Lung (tissue), 12 donors: ENCODE results near the gene HNRNPK. TPM values are rescaled to one million over a fixed set of nuclear protein-coding genes. Genes with fewer than 3 reads are reported as not detected.

Experiments used
- ATAC-seq: fragments of 200-7000 bp; cut with Tn5 transposase; one replicate; pipeline ENCODE4 v1.9.1; 2020; ENCODE audit warnings: moderate number of reproducible peaks; ENCODE audit not compliant: insufficient read depth, low FRiP score
- DNase-seq, 3 donors: peaks; one replicate each; pipeline ENCODE4 v3.0.0-alpha.2; 2013 to 2017
- H3K27ac ChIP-seq, 2 donors: one replicate each; pipeline ENCODE4 v1.5.1; 2013; ENCODE audit warnings: mild to moderate bottlenecking in 2 of 2, moderate library complexity in 2 of 2, control low read depth in 1 of 2, inconsistent platforms in 1 of 2, low read depth in 1 of 2, low read length in 1 of 2
- H3K27me3 ChIP-seq, 3 donors: one replicate each; pipeline ENCODE4 v1.5.1; 2013; ENCODE audit warnings: low read length in 2 of 3; ENCODE audit not compliant: control insufficient read depth in 3 of 3, insufficient read depth in 3 of 3
- H3K36me3 ChIP-seq, 4 donors: one replicate each; pipeline ENCODE4 v1.5.1; 2013; ENCODE audit warnings: low read length in 4 of 4, mild to moderate bottlenecking in 1 of 4, moderate library complexity in 1 of 4; ENCODE audit not compliant: control insufficient read depth in 4 of 4, insufficient read depth in 4 of 4
- H3K4me1 ChIP-seq, 5 donors: one replicate each; pipeline ENCODE4 v1.5.1; 2013; ENCODE audit warnings: low read length in 5 of 5, mild to moderate bottlenecking in 2 of 5, moderate library complexity in 1 of 5; ENCODE audit not compliant: control insufficient read depth in 5 of 5, insufficient read depth in 5 of 5
- H3K4me3 ChIP-seq: one replicate; pipeline ENCODE4 v1.5.1; 2013; ENCODE audit warnings: mild to moderate bottlenecking, control low read depth, moderate library complexity
- H3K9ac ChIP-seq, 2 donors: one replicate each; pipeline ENCODE4 v1.5.1; 2013; ENCODE audit warnings: low read length in 2 of 2, control low read depth in 1 of 2; ENCODE audit not compliant: insufficient read depth in 1 of 2
- H3K9me3 ChIP-seq, 4 donors: one replicate each; pipeline ENCODE4 v1.5.1; 2013; ENCODE audit warnings: low read length in 3 of 4, mild to moderate bottlenecking in 1 of 4, moderate library complexity in 1 of 4; ENCODE audit not compliant: control insufficient read depth in 4 of 4, insufficient read depth in 3 of 4
- WGBS, 2 donors: extraction: QIAGEN DNeasy Blood & Tissue Kit; methylation state at CpG; one replicate each; pipeline ENCODE4 v1.1.7; 2013; 5-methylcytosine and 5-hydroxymethylcytosine counted together
- polyA plus RNA-seq, 2 donors: library from polyadenylated mRNA; stranded (reverse); fragments of 200-250 nt; gene quantifications; one replicate each; pipeline ENCODE4 v1.2.1, GENCODE V29; 2013
- total RNA-seq, 2 donors: library from RNA; depleted of rRNA in 1 of 2; stranded (reverse); fragments of >200 nt in 1 of 2; gene quantifications; one replicate each; pipeline ENCODE4 v1.2.1, GENCODE V29; 2014 to 2021
- TF ChIP-seq, protein P1 (sequence below): IDR thresholded peaks from 2 replicates; pipeline ENCODE4 v1.5.1; 2012; ENCODE audit warnings: mild to moderate bottlenecking; ENCODE audit errors: control extremely low read depth, extremely low read depth
- donor health status: control.
- donor health status: control.
- donor health status: Bipolar disorder and iron deficiency.
- donor health status: healthy.
- donor health status: DM: yes; HTN: yes; CAD: no.

HNRNPK gene
- total and polyA plus RNA-seq, 4 donors = 188 to 719 (median 377) TPM

DNA sequence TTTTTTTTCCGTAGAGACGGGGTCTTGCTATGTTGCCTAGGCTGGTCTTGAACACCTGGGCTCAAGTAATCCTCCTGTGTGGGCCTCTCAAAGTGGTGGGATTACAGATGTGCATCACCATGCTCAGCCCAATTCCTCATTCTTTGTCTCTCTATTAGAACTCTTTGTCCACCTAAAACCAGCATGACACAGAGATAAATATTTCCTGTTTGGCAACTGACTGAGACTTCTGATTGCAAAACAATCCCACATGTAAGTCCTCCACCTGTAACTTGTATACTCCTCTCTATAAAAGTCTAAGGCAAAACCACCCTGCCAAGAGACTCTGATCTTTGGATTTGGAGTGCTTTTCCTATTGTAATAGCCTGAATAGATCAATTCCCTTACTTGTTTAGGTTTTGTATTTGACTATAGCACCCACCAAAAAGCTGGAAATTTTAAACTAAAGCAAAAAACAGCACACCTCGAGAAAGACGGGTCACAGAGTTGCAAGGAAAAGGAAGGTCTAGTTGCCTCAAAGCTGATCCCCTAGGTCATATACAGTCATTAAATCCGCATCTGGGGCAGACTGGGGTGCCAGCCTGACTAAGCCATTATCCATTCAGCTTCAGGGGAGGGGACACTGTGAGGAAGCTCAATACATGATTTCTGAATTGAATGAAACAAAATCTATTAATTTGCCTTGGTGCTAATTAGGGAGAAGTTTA is 45.3 kb downstream of the HNRNPK start:
- Histone ChIP-seq H3K4me3 (no peak overlapping the region), H3K36me3 (peaks cover 0 to 6% (median 4%) of the 10 kb centered on the region in 4 donors), H3K27me3 (no peaks in the 10 kb centered on the region), H3K9ac (no peak overlapping the region), H3K4me1 (peaks cover 0 to 9% (median 0%) of the 10 kb centered on the region in 5 donors), H3K27ac (peak overlapping the region in 1 of 2 donors; percentile 6), H3K9me3 (no peaks in the 10 kb centered on the region)
- no peak for DNase-seq
- peak; percentile 46 for ATAC-seq
- WGBS, 2 donors = 41 to 69% methylated on average over 5 of the region's 5 CpGs
- TF ChIP-seq, protein P1, sequence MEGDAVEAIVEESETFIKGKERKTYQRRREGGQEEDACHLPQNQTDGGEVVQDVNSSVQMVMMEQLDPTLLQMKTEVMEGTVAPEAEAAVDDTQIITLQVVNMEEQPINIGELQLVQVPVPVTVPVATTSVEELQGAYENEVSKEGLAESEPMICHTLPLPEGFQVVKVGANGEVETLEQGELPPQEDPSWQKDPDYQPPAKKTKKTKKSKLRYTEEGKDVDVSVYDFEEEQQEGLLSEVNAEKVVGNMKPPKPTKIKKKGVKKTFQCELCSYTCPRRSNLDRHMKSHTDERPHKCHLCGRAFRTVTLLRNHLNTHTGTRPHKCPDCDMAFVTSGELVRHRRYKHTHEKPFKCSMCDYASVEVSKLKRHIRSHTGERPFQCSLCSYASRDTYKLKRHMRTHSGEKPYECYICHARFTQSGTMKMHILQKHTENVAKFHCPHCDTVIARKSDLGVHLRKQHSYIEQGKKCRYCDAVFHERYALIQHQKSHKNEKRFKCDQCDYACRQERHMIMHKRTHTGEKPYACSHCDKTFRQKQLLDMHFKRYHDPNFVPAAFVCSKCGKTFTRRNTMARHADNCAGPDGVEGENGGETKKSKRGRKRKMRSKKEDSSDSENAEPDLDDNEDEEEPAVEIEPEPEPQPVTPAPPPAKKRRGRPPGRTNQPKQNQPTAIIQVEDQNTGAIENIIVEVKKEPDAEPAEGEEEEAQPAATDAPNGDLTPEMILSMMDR = no peak

GRCh38 chr9:83933790-83934189 is 46.2 kb downstream of the HNRNPK start:
- Histone ChIP-seq H3K4me3 (no peak overlapping the region), H3K36me3 (peaks cover 0 to 5% (median 3%) of the 10 kb centered on the region in 4 donors), H3K4me1 (peaks cover 0 to 9% (median 0%) of the 10 kb centered on the region in 5 donors), H3K27ac (no peak overlapping the region), H3K9ac (no peak overlapping the region), H3K9me3 (no peaks in the 10 kb centered on the region), H3K27me3 (no peaks in the 10 kb centered on the region)
- 32 to 37% methylated on average over 3 of the region's 3 CpGs for WGBS, 2 donors
- ATAC-seq (peak; percentile 40), DNase-seq (peak in 1 of 3 donors; percentile 54)
- TF ChIP-seq, protein P1 = no peak

GRCh38 chr9:83932851-83933250 is 47.2 kb downstream of the HNRNPK start:
- Histone ChIP-seq H3K9ac (no peak overlapping the region), H3K4me3 (no peak overlapping the region), H3K27ac (no peak overlapping the region), H3K27me3 (no peaks in the 10 kb centered on the region), H3K36me3 (peaks cover 0 to 5% (median 0%) of the 10 kb centered on the region in 4 donors), H3K9me3 (no peaks in the 10 kb centered on the region), H3K4me1 (peaks cover 0 to 9% (median 0%) of the 10 kb centered on the region in 5 donors)
- TF ChIP-seq, protein P1 = no peak
- DNase-seq (no peak), ATAC-seq (no peak)
- WGBS, 2 donors = 92 to 94% methylated on average over 5 of the region's 5 CpGs

DNA sequence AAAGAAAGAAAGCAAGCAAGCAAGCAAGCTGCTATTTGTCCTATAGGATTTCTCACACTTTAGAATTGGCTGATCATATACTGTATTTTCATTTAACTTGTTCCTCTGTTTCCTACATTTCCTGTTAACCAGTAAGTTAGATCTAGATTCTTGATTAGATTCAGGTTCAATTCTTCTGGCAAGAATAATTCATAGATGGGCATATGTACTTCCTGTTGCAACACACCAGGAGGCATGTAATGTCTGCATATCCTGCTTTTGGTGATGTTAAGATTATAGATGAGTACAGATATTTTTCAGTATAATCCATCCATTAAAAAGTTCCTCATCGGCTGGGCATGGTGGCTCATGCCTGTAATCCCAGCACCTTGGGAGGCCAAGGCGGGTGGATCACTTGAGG is 48.0 kb downstream of the HNRNPK start:
- DNase-seq (no peak), ATAC-seq (no peak)
- H3K9ac ChIP-seq = no peak overlapping the region
- H3K27ac ChIP-seq = no peak overlapping the region
- H3K4me1 ChIP-seq = peaks cover 0 to 9% (median 0%) of the 10 kb centered on the region in 5 donors
- TF ChIP-seq, protein P1 = no peak
- no peaks in the 10 kb centered on the region for H3K9me3 ChIP-seq
- 57 to 80% methylated on average over 2 of the region's 2 CpGs for WGBS, 2 donors
- H3K27me3 ChIP-seq = no peaks in the 10 kb centered on the region
- H3K4me3 ChIP-seq = no peak overlapping the region
- H3K36me3 ChIP-seq = no peaks in the 10 kb centered on the region
